GM18505 (cell line): ENCODE measurements around the gene POU6F2.

Experiments used
- ATAC-seq: cut with Tn5 transposase; IDR thresholded peaks from one replicate; pipeline ENCODE4 v1.9.1; 2021; ENCODE audit not compliant: unreplicated experiment
- POLR2A ChIP-seq: IDR thresholded peaks from 4 replicates; pipeline ENCODE4 v1.6.1; 2011; ENCODE audit warnings: borderline replicate concordance; ENCODE audit not compliant: insufficient read depth, insufficient read length; ENCODE audit errors: extremely low read depth

POU6F2 gene

GRCh38 chr7:39016609-39017008 is 38.9 kb downstream of the POU6F2 start:
- no peak for ATAC-seq
- TF ChIP-seq POLR2A, result no peak

GRCh38 chr7:39017369-39017915 is 39.7 kb downstream of the POU6F2 start:
- no peak for TF ChIP-seq POLR2A
- no peak for ATAC-seq

- ATAC-seq, result no peak
- no peak for TF ChIP-seq POLR2A
These were observed 45.1 kb downstream of the POU6F2 start for GRCh38 chr7:39022796-39023195.

- TF ChIP-seq POLR2A, result no peak
- no peak for ATAC-seq
These were observed 49.8 kb downstream of the POU6F2 start for GRCh38 chr7:39027491-39027890.

GRCh38 chr7:39033885-39034624 is 56.3 kb downstream of the POU6F2 start:
- no peak for ATAC-seq
- TF ChIP-seq POLR2A, result no peak

GRCh38 chr7:39035156-39035555 is 57.4 kb downstream of the POU6F2 start:
- ATAC-seq, result no peak
- TF ChIP-seq POLR2A, result no peak

- no peak for TF ChIP-seq POLR2A
- no peak for ATAC-seq
These were observed 58.2 kb downstream of the POU6F2 start for GRCh38 chr7:39035903-39036302.

GRCh38 chr7:39042670-39043069 is 65.0 kb downstream of the POU6F2 start:
- no peak for ATAC-seq
- no peak for TF ChIP-seq POLR2A

- TF ChIP-seq POLR2A, result no peak
- no peak for ATAC-seq
These were observed 65.8 kb downstream of the POU6F2 start for GRCh38 chr7:39043531-39043930.

- TF ChIP-seq POLR2A, result no peak
- ATAC-seq, result no peak
These were observed 66.8 kb downstream of the POU6F2 start for GRCh38 chr7:39044489-39044888.

GRCh38 chr7:39045231-39045630 is 67.5 kb downstream of the POU6F2 start:
- no peak for ATAC-seq
- TF ChIP-seq POLR2A, result no peak

- TF ChIP-seq POLR2A, result no peak
- no peak for ATAC-seq
These were observed 73.6 kb downstream of the POU6F2 start for GRCh38 chr7:39051279-39051678.

GRCh38 chr7:39051707-39052106 is 74.0 kb downstream of the POU6F2 start:
- TF ChIP-seq POLR2A, result no peak
- ATAC-seq, result no peak

GRCh38 chr7:39054731-39055130 is 77.0 kb downstream of the POU6F2 start:
- TF ChIP-seq POLR2A, result no peak
- ATAC-seq, result no peak
